ENCODE measurements around the gene ARHGAP4.

- no peak for TF ChIP-seq CTCF (IDR thresholded peaks at IDR 0.05 in 4 of 5, conservative IDR thresholded peaks at IDR 0.05 in 1 of 5)
- no peak for TF ChIP-seq POLR2A (IDR thresholded peaks at IDR 0.05)
Observed at GRCh38 chrX:153869473-153870287, 56.4 kb downstream of the ARHGAP4 start.
